Lower lobe of right lung (tissue), 2 donors: Measurements from ENCODE around the gene RNF215. TPM values are rescaled to one million over a fixed set of nuclear protein-coding genes. Genes with fewer than 3 reads are reported as not detected.

Source experiments
- ATAC-seq, 2 donors: fragments of 200-7000 bp; cut with Tn5 transposase; one replicate each; pipeline ENCODE4 v1.9.1; 2020 to 2022; ENCODE audit warnings: mild to moderate bottlenecking in 2 of 2, moderate library complexity in 2 of 2
- DNase-seq: peaks from one replicate; pipeline ENCODE4 v3.0.0-alpha.2; 2020
- H3K27ac ChIP-seq: fragments of 200-600 bp; one replicate; pipeline ENCODE4 v1.8.0; 2022
- H3K27me3 ChIP-seq: fragments of 200-600 bp; one replicate; pipeline ENCODE4 v1.8.0; 2022; ENCODE audit warnings: low read depth
- H3K36me3 ChIP-seq: fragments of 200-600 bp; one replicate; pipeline ENCODE4 v1.8.0; 2022; ENCODE audit warnings: mild to moderate bottlenecking
- H3K4me1 ChIP-seq: fragments of 200-600 bp; one replicate; pipeline ENCODE4 v1.8.0; 2022
- H3K4me3 ChIP-seq: fragments of 200-600 bp; one replicate; pipeline ENCODE4 v1.8.0; 2022; ENCODE audit warnings: mild to moderate bottlenecking
- H3K9me3 ChIP-seq: fragments of 200-600 bp; one replicate; pipeline ENCODE4 v1.8.0; 2022
- CTCF ChIP-seq: fragments of 200-600 bp; IDR thresholded peaks from one replicate; pipeline ENCODE4 v1.8.0; 2022; ENCODE audit warnings: antibody characterized with exemption, mild to moderate bottlenecking
- intact Hi-C: fragments of 100-400 bp; cut with DNase I; formaldehyde crosslinking; loops from one replicate; pipeline ENCODE4 v1.11.0; 2022
- total RNA-seq: library from RNA; stranded (reverse); fragmentation: NEBNext Ultra II Directional; extraction: Animal tissue kit (Norgen Biotek cat#: 25700); gene quantifications from one replicate; pipeline ENCODE4 v1.2.1, GENCODE V29; 2021
- donor health status: DM: no; HTN: yes; CAD: no; lungs with severe emphysema.

Gene RNF215
- total RNA-seq, 1 donor from 2014 or later = 13.6 TPM

- DNase-seq (no peak), ATAC-seq (no peak)
- no peak for TF ChIP-seq CTCF
- H3K9me3 ChIP-seq = no peaks in the 10 kb centered on the region
- H3K4me3 ChIP-seq = no peak overlapping the region
- H3K4me1 ChIP-seq = no peaks in the 10 kb centered on the region
- intact Hi-C loops = no loop called here
- no peak overlapping the region for H3K27ac ChIP-seq
- no peaks in the 10 kb centered on the region for H3K27me3 ChIP-seq
- H3K36me3 ChIP-seq = no peaks in the 10 kb centered on the region
Observed at GRCh38 chr22:30370641-30371230, 16.5 kb downstream of the RNF215 start.

GRCh38 chr22:30368420-30368819 lies 18.8 kb downstream of the RNF215 start:
- DNase-seq (no peak), ATAC-seq (no peak)
- no peak overlapping the region for H3K4me3 ChIP-seq
- no peak for TF ChIP-seq CTCF
- intact Hi-C loops = no loop called here
- H3K9me3 ChIP-seq = no peaks in the 10 kb centered on the region
- no peaks in the 10 kb centered on the region for H3K4me1 ChIP-seq
- no peaks in the 10 kb centered on the region for H3K27me3 ChIP-seq
- no peak overlapping the region for H3K27ac ChIP-seq
- H3K36me3 ChIP-seq = no peaks in the 10 kb centered on the region

GRCh38 chr22:30365891-30366290 lies 21.3 kb downstream of the RNF215 start:
- Histone ChIP-seq H3K36me3 (no peaks in the 10 kb centered on the region), H3K4me3 (no peak overlapping the region), H3K4me1 (no peaks in the 10 kb centered on the region), H3K27me3 (no peaks in the 10 kb centered on the region), H3K27ac (no peak overlapping the region), H3K9me3 (no peaks in the 10 kb centered on the region)
- ATAC-seq = no peak
- intact Hi-C loops = no loop called here
- DNase-seq = peak; percentile 36
- TF ChIP-seq CTCF = no peak

- Histone ChIP-seq H3K27ac (no peak overlapping the region), H3K4me1 (peaks cover 1% of the 10 kb centered on the region), H3K36me3 (no peaks in the 10 kb centered on the region), H3K9me3 (no peaks in the 10 kb centered on the region), H3K27me3 (no peaks in the 10 kb centered on the region), H3K4me3 (no peak overlapping the region)
- TF ChIP-seq CTCF = no peak
- no peak for ATAC-seq
- intact Hi-C loops = no loop called here
- DNase-seq = no peak
Observed at GRCh38 chr22:30362651-30363281, 24.4 kb downstream of the RNF215 start.

GRCh38 chr22:30361916-30362650 lies 25.1 kb downstream of the RNF215 start:
- peaks cover 8% of the 10 kb centered on the region for H3K4me1 ChIP-seq
- no peak for ATAC-seq
- H3K27me3 ChIP-seq = no peaks in the 10 kb centered on the region
- H3K27ac ChIP-seq = no peak overlapping the region
- no peak overlapping the region for H3K4me3 ChIP-seq
- DNase-seq = no peak
- H3K36me3 ChIP-seq = no peaks in the 10 kb centered on the region
- TF ChIP-seq CTCF = no peak
- H3K9me3 ChIP-seq = no peaks in the 10 kb centered on the region
- intact Hi-C loops = no loop called here
